Common myeloid progenitor, CD34-positive (primary cell): Measurements from ENCODE around the gene OGFOD2.

Source experiments
- CTCF ChIA-PET: fragments of 350-600 bp; sonication (Branson Sonifier 250); formaldehyde crosslinking; loops from one replicate; lab custom pipeline; 2021; ENCODE audit warnings: antibody characterized with exemption; lab: Charles Lee
- POLR2A ChIA-PET: fragments of 350-600 bp; sonication (Branson Sonifier 250); formaldehyde crosslinking; loops from one replicate; lab custom pipeline; 2021; ENCODE audit warnings: antibody characterized with exemption; lab: Charles Lee
- DNase-seq, 3 donors: peaks; one replicate each; pipeline versions ENCODE4 v3.0.0 to v3.0.0-alpha.2; 2013
- H3K27ac ChIP-seq, 2 experiments: 1 replicate in 1 of 2; 2 replicates in 1 of 2; pipeline ENCODE4 v1.7.0; 2013; ENCODE audit warnings: inconsistent platforms in 2 of 2, low read length in 2 of 2, mild to moderate bottlenecking in 2 of 2, low read depth in 1 of 2, moderate library complexity in 1 of 2; ENCODE audit not compliant: severe bottlenecking in 2 of 2, insufficient read depth in 1 of 2, poor library complexity in 1 of 2
- H3K27me3 ChIP-seq, 5 experiments: replicated peaks in 2 of 5; 1 replicate in 3 of 5; 2 replicates in 2 of 5; pipeline versions ENCODE4 v1.6.1 to v1.7.0; 2013; ENCODE audit warnings: low read length in 4 of 5, mild to moderate bottlenecking in 2 of 5, moderate library complexity in 2 of 5, inconsistent platforms in 1 of 5; ENCODE audit not compliant: insufficient read depth in 5 of 5, control insufficient read depth in 4 of 5
- H3K36me3 ChIP-seq, 4 experiments: 1 replicate in 2 of 4; 2 replicates in 2 of 4; pipeline versions ENCODE4 v1.6.1 to v1.7.0; 2013; ENCODE audit warnings: low read length in 3 of 4, control low read depth in 1 of 4, mild to moderate bottlenecking in 1 of 4; ENCODE audit not compliant: control insufficient read depth in 4 of 4, insufficient read depth in 4 of 4
- H3K4me1 ChIP-seq, 4 experiments: 1 replicate in 3 of 4; 2 replicates in 1 of 4; pipeline versions ENCODE4 v1.6.1 to v1.7.1; 2013; ENCODE audit warnings: low read length in 3 of 4, mild to moderate bottlenecking in 3 of 4, control low read depth in 1 of 4, inconsistent platforms in 1 of 4, moderate library complexity in 1 of 4; ENCODE audit not compliant: control insufficient read depth in 4 of 4, insufficient read depth in 4 of 4; ENCODE audit errors: control extremely low read depth in 1 of 4
- H3K4me3 ChIP-seq, 7 experiments: 1 replicate in 4 of 7; 2 replicates in 3 of 7; pipeline versions ENCODE4 v1.5.1 to v1.7.0; 2013; ENCODE audit warnings: mild to moderate bottlenecking in 7 of 7, low read length in 6 of 7, moderate library complexity in 6 of 7, inconsistent platforms in 2 of 7, low read depth in 2 of 7, control low read depth in 1 of 7; ENCODE audit not compliant: insufficient read depth in 4 of 7, control insufficient read depth in 1 of 7; ENCODE audit errors: extremely low read depth in 1 of 7
- H3K9me3 ChIP-seq, 5 experiments: 1 replicate in 4 of 5; 2 replicates in 1 of 5; pipeline versions ENCODE4 v1.6.1 to v1.7.1; 2013; ENCODE audit warnings: low read length in 4 of 5, mild to moderate bottlenecking in 2 of 5, inconsistent platforms in 1 of 5, low read depth in 1 of 5, moderate library complexity in 1 of 5; ENCODE audit not compliant: control insufficient read depth in 4 of 5, insufficient read depth in 2 of 5; ENCODE audit errors: control extremely low read depth in 1 of 5
- WGBS: methylation state at CpG from one replicate; pipeline ENCODE4 v1.1.5; 2013; ENCODE audit not compliant: insufficient coverage; 5-methylcytosine and 5-hydroxymethylcytosine counted together

Gene OGFOD2

GRCh38 chr12:122975790-122976647 is 975 bp downstream of the OGFOD2 start:
- ChIA-PET CTCF (interaction anchor here (0.7 to 2.1 kb wide), 13 partner anchors 9 to 257 kb away, joined by 3 to 6 read pairs (median 3); partner anchors contain the start of genes ABCB9, MPHOSPH9, MTRFR and PITPNM2), POLR2A (interaction anchor here (1.5 to 2.7 kb wide), 3 partner anchors 8 to 257 kb away, joined by 4 to 12 read pairs (median 5); partner anchors contain the start of genes ABCB9, MPHOSPH9 and MTRFR)
- WGBS: 5% methylated on average over 7 of the region's 8 CpGs
- H3K27ac ChIP-seq: peak overlapping the region; percentile 98 to 99
- H3K9me3 ChIP-seq: no peaks in the 10 kb centered on the region
- DNase-seq: peak in 2 of 3 donors; percentile 53 to 65
- peak overlapping the region; percentile 93 to 99 (median 98) for H3K4me3 ChIP-seq
- H3K27me3 ChIP-seq: no peaks in the 10 kb centered on the region
- peaks cover 0 to 33% (median 12%) of the 10 kb centered on the region in 4 experiments for H3K36me3 ChIP-seq
- peaks cover 0 to 53% (median 45%) of the 10 kb centered on the region in 4 experiments for H3K4me1 ChIP-seq

- peaks cover 0 to 33% (median 12%) of the 10 kb centered on the region in 4 experiments for H3K36me3 ChIP-seq
- WGBS: 94% methylated on average over 15 of the region's 15 CpGs
- no peaks in the 10 kb centered on the region for H3K9me3 ChIP-seq
- H3K27me3 ChIP-seq: no peaks in the 10 kb centered on the region
- POLR2A ChIA-PET: interaction anchor here (1.5 kb wide), 1 partner anchor 10 kb away, joined by 4 read pairs; the partner anchor contains the start of gene ABCB9
- peak overlapping the region in 4 of 7 experiments; percentile 98 to 99 (median 99) for H3K4me3 ChIP-seq
- CTCF ChIA-PET: interaction anchor here (0.8 to 2.1 kb wide), 6 partner anchors 17 to 256 kb away, joined by 3 to 6 read pairs (median 3); partner anchors contain the start of genes MPHOSPH9 and MTRFR
- DNase-seq: no peak
- peak overlapping the region; percentile 98 to 99 for H3K27ac ChIP-seq
- H3K4me1 ChIP-seq: peaks cover 3 to 59% (median 51%) of the 10 kb centered on the region in 4 experiments
Observed at GRCh38 chr12:122976648-122976975, 1.6 kb downstream of the OGFOD2 start.

DNA sequence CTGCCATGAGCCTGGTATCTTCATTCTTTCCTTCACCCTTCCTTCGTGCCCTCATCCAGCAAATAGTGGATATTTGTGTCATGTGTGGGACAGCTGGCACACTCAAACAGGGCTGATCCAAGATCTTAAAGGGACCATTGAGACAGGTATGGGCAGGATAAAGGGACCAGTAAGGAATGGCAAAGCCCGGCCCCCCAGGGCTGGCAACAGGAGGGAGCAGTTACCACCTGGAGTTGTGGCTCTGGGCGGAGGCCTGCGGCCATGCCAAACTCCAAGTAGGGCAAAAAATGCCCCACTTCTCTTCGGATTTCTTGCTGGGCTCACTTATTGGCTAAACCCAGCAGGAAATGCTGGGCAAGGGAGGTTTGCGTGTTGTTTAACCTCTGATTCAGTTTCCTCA is 2.1 kb downstream of the OGFOD2 start:
- Histone ChIP-seq H3K4me1 (peaks cover 3 to 65% (median 57%) of the 10 kb centered on the region in 4 experiments), H3K36me3 (peaks cover 0 to 37% (median 14%) of the 10 kb centered on the region in 4 experiments), H3K27me3 (no peaks in the 10 kb centered on the region), H3K9me3 (no peaks in the 10 kb centered on the region), H3K4me3 (no peak overlapping the region), H3K27ac (peak overlapping the region; percentile 36 to 99)
- 98% methylated on average over 5 of the region's 6 CpGs for WGBS
- POLR2A ChIA-PET: no interaction called here
- CTCF ChIA-PET: interaction anchor here (1.0 to 2.1 kb wide), 3 partner anchors 16 to 25 kb away, joined by 3 to 6 read pairs (median 4); no protein-coding TSS in a partner anchor
- no peak for DNase-seq

DNA sequence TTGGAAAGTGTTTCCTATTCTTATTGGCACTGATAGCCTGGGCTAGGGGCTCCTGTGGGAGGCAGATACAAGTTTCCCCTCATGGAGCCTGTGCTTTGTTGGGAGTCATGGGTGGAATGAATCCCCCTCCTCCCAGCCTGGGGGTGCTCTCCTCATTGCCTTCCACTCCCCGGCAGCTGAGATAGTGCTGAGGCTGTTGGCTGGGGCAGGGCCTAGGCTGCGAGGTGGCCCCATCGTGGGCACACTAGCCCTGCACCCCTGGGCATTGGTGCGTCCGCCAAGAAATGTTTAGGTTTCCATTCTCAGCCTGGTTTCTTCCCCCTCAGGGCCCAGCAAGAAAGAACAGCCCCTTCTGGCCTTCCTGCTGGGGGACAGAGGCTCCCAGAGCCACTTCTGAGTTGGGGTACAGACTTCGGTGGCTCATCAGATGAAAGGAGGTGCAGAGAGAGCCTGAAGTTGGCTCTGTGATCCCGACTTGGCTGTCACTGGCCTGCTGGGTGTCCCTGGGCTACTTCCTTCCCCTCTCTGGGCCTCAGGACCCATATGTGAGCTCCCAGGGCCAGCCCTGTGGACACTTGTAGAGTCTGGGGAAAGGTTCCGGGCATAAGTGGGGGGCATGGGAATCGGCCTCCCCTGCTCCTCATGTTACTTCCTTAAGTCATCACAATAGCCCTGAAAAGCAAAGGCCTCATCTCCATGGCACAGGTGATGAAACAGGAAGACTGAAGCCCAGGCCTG is 2.8 kb downstream of the OGFOD2 start:
- ChIA-PET POLR2A (no interaction called here), CTCF (interaction anchor here (1.3 to 2.1 kb wide), 2 partner anchors 22 to 49 kb away, joined by 3 to 6 read pairs; no protein-coding TSS in a partner anchor)
- H3K4me1 ChIP-seq: peaks cover 3 to 71% (median 63%) of the 10 kb centered on the region in 4 experiments

DNA sequence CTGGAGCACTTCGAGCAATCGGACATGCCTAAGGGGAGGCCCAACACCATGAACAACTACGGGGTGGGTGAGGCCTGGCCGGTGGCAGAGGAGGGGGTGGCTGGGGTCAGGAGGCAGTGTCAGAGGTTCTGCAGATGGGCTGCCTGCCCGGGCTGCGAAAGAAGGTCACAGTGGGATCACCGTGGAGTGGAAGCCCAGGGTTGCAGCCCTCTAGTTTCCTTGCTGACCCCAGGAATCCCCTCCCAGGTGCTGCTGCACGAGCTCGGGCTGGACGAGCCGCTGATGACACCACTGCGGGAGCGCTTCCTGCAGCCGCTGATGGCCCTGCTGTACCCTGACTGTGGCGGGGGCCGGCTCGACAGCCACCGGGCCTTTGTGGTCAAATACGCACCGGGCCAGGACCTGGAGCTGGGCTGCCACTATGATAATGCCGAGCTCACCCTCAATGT is 3.5 kb downstream of the OGFOD2 start:
- WGBS: 97% methylated on average over 19 of the region's 21 CpGs
- no peak for DNase-seq
- Histone ChIP-seq H3K4me1 (peaks cover 3 to 78% (median 71%) of the 10 kb centered on the region in 4 experiments), H3K4me3 (no peak overlapping the region), H3K27ac (no peak overlapping the region), H3K9me3 (no peaks in the 10 kb centered on the region), H3K27me3 (no peaks in the 10 kb centered on the region), H3K36me3 (peaks cover 0 to 51% (median 25%) of the 10 kb centered on the region in 4 experiments)
- ChIA-PET CTCF (interaction anchor here (0.7 to 1.3 kb wide), 2 partner anchors 10 to 48 kb away, joined by 3 read pairs; no protein-coding TSS in a partner anchor), POLR2A (no interaction called here)

More for the DNA sequence above, 2.8 kb downstream of the OGFOD2 start:
- Histone ChIP-seq H3K4me3 (no peak overlapping the region), H3K27ac (peak overlapping the region in 1 of 2 experiments; percentile 34), H3K27me3 (no peaks in the 10 kb centered on the region), H3K9me3 (no peaks in the 10 kb centered on the region), H3K36me3 (peaks cover 0 to 44% (median 20%) of the 10 kb centered on the region in 4 experiments)
- WGBS: 94% methylated on average over 7 of the region's 9 CpGs
- no peak for DNase-seq

- Histone ChIP-seq H3K4me3 (peak overlapping the region; percentile 48 to 94 (median 84)), H3K27me3 (no peaks in the 10 kb centered on the region), H3K9me3 (no peaks in the 10 kb centered on the region), H3K36me3 (peaks cover 0 to 56% (median 25%) of the 10 kb centered on the region in 4 experiments), H3K4me1 (peaks cover 3 to 79% (median 73%) of the 10 kb centered on the region in 4 experiments), H3K27ac (peak overlapping the region in 1 of 2 experiments; percentile 81)
- ChIA-PET CTCF (interaction anchor here (0.7 to 2.7 kb wide), 3 partner anchors 9 to 48 kb away, joined by 3 to 8 read pairs (median 3); no protein-coding TSS in a partner anchor), POLR2A (no interaction called here)
- WGBS: 89% methylated on average over 19 of the region's 28 CpGs
- no peak for DNase-seq
Observed at GRCh38 chr12:122979001-122979907, 4.2 kb downstream of the OGFOD2 start.
